GM21717 (cell line): ENCODE measurements around the gene RBMX.
"Not testable (repeated sequence)": the region's sequence is repeated elsewhere in the genome, so short reads cannot be mapped to it uniquely, and the experiment has no call there.

ENCODE experiments used
- ATAC-seq: cut with Tn5 transposase; IDR thresholded peaks from one replicate; pipeline ENCODE4 v1.9.1; 2021; ENCODE audit warnings: mild to moderate bottlenecking, moderate library complexity; ENCODE audit not compliant: unreplicated experiment

Gene RBMX

DNA sequence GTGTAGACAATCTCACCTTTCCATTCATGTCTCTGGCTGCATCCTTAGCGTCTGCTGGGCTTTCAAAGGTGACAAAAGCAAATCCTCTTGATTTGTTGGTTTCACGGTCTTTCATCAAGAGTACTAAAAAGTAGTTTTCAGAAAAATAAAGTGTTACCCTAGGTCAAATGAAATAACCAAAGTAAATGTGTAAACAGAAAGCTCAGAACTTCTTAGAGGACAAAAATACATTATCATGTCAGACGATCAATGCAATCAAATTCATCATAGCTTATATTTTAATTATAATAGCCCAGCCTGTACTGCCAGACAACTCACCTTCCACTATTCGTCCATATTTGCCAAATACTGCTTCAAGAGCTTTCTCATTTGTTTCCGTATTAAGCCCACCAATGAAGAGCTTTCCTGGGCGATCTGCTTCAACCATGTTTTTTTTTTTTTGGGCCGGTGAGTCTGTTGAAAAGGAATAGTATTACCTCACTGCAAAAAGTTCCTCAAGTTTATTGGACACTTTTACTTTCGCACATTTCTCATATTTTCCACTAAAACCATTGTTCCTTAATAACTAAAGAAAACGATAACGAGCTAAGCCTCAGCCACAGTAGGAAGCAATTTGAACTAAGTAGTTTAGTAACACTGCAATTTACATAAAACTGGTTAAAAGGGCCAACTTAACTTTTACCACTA, 1.4 kb downstream of the RBMX start:
- ATAC-seq = no peak

DNA sequence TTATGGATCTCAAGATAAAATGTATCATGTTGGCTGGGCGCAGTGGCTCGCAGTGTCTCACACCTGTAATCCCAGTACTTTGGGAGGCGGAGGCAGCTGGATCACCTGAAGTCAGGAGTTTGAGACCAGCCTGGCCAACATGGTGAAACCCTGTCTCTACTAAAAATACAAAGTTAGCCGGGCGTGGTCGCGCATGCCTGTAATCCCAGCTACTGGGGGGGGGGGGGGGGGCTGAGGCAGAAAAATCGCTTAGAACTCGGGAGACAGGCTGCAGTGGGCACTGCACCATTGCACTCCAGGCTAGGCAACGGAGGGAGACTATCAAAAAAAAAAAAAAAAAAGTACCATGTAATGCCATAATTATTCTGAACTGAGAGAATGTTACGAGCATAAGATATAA, 2.1 kb downstream of the RBMX start:
- no peak for ATAC-seq

DNA sequence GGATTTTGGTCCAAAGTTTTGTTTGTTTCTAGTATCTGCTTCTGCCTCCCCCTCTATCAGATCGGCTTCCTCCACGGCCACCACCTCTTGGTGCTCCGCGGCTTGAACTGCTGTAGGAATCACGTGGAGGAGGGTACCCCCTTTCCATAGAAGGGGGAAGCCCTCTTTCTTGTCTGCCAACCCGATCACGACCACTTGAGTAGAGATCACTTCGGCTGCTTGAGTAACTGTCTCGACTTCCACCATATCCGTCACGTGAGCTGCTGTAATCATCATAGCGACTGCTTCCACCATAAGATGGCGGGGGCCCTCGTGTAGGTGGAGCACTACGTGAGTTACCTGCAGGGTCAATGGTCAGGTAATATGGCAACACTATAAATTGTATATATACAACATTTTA, 6.4 kb downstream of the RBMX start:
- ATAC-seq = not testable (repeated sequence)

DNA sequence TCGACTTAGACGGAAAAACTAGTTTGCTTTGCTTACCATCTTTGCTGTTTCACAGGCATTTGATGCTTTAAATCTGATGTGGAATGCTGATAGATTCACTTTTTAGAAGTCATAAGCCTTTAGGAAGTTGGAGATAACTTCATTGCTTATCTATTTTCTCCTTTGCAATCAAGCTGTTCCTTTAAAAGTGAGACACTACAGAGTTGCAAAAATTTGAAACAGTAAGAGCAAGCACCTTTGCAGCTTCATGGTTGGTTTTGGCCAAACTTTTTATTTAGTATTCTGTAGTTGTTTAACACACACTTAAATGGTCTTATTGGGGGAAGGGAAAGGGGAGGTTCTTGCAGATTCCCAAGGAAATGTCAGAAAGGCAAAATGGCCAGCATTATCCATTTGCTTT, 7.3 kb downstream of the RBMX start:
- ATAC-seq = not testable (repeated sequence)

DNA sequence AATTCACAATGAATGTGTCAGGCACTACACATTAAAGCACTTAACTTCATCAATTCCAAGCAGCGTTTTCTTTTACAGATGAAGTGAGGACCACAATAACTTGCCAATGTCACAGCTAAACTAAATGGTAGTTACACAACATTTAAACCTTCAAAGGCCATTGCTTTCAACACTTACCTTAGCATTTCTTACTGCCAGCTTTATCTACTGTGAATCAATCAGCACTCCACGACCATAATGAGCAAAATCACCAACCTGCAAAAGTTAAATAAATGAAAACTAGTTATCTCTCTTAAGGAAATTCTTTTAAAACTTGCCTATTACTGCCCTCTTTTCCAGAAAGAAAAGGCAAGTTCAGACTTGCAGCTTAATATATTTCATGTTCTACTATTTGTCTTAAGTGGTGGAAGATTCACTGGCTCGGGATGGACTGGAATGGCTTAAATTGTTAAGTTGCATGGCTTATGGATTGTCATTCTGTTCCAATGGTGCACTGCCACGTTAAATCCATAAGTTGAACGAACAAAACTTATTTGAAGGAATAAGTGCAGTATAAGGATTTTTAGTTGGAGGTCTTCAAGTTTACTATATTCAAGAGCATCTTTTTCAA, 8.3 kb downstream of the RBMX start:
- no peak for ATAC-seq

DNA sequence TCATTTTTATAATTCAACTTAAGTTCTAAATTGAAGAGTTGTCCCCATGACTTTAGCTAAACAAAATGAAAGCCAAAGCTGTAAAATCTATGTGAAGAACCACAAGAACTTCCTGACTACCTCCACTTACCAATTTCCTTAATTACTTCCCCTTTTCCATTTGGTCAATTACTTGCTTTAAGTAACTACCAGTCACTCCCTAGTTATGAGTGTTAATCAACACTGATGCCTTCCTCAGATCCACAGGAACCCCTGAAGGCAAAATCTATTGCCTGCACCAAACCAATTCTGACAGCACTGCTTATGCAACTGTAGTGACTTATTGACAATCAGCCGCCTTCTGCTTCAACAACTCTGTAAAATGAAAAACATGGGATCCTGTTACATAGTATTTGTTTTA, 10.5 kb downstream of the RBMX start:
- ATAC-seq = no peak

DNA sequence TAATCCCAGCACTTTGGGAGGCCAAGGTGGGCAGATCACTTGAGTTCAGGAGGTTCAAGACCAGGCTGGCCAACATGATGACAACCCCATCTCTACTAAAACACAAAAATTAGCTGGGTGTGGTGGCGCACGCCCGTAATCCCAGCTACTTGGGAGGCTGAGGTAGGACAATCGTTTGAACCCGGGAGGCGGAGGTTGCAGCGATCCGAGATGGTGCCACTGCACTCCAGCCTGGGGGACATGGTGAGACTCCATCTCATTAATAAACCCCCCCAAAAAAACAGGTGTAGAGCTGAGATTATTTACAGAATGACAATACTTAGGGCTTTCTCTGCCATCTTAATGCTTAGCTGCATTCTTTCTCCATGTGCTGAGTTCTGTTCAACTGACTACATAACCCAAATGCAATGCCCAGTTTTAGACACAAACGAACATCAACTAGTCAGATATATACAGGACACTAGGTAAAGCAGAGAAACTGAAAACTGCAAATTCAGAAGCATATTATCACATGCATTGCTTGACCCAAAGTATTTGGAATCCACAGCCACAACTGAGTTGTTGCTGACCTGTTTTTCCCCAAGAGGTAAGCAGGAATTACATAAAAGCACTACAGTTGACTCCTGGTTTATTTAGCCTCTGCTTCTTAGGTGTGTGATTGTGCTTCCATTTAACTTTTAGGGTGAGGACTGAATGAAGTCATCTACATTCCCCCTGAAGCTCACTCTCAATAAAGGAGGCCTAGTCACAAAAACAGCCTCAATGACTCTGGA, 12.1 kb downstream of the RBMX start:
- ATAC-seq = no peak

DNA sequence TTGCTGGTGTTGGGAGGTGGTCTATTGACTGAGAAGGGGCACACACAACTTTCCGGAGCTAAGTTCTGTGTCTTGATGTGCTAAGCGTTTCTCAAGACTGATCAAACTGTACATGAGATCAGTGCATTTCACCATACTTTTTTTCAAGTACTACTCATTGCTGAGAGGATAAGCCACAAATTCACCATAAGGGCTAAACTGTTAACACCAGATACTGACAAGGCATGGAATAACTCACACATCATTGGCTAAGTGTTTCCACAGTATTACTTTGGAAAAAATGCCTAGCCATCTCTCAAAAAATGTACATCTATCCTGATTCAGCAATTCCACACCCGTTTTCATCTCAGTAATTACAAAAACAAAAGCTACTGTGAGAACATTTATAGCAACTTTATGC, 13.0 kb downstream of the RBMX start:
- ATAC-seq = no peak

DNA sequence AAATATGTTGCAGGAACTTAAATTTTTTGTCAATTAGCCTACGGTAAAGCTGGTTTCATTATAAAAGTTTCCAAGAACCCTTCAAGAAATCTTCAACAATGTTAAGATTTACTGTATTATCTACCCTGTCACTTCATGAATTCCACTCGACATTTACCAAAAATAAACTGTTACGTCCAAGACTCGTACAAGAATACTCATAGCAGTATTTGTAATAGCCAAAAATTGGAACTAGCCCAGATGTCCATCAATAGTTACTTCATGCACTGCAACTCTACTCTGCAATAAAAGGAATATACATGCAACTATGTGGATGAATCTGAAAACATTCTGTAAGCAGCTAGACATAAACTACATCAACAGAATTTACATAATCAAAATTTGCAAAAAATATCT, 13.4 kb downstream of the RBMX start:
- ATAC-seq = no peak

DNA sequence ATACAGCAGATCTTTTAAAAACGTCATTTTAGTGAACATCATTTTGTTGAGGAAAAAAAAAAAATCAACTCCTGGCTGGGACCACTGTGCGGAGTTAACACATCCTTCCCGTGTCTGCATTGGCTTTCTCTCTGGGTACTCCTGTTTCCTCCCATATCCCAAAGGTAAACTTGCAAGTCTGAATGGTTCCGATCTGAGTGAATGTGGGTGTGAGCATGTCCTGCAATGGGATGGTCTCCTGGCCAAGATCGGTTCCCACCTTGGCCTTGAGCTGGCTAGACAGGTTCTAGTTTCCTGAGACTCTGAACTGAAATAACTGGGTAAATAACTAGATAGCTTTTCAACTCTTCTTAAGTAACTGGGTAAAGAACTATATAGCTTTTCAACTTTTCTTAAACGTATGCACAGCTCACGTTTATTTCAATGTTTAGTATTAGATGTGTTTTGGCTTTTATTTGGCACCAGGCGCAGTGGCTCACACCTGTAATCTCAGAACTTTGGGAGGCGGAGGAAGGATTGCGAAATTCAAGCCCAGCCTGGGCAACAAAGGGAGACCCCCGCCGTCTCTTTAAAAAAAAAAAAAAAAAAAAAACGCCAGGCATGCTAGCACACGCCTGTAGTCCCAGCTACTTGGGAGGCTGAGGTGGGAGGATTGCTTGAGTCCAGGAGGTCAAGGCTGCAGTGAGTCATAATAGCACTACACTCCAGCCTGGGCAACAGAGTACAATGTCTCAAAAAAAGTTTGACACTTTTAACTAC, 14.0 kb downstream of the RBMX start:
- no peak for ATAC-seq

DNA sequence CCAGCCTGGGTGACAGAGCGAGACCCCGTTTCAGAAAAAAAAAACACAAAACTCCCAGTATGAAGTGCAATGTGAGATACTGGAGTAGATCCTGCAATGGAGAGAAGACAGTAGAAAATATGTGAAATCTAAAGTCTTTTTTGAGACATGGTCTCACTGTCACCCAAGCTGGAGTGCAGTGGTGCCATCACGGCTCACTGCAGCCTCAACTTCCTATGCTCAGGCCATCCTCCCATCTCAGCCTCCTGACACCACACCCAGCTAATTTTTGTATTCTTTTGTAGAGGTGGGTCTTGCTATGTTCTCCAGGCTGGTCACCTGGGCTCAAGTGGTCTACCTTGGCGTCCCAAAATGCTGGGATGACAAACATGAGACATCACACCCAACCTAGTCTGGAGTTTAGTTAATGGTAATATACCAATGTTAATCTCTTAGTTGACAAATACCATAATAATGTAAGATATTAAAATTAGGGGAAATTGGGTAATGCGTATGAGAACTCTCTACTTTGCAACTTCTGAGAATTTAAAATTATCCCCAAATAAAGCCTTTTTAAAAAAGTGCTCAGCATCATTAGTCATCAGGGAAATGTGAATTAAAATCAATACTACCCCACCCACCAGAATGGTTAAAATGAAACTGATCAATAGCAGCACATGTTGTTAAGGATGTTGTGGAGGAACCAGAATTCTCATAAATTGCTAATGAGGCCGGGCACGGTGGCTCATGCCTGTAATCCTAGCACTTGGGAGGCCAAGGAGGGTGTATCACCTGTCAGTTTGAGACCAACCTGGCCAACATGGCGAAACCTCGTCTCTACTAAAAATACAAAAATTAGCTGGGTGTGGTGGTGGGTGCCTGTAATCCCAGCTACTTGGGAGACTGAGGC, 15.0 kb downstream of the RBMX start:
- no peak for ATAC-seq

DNA sequence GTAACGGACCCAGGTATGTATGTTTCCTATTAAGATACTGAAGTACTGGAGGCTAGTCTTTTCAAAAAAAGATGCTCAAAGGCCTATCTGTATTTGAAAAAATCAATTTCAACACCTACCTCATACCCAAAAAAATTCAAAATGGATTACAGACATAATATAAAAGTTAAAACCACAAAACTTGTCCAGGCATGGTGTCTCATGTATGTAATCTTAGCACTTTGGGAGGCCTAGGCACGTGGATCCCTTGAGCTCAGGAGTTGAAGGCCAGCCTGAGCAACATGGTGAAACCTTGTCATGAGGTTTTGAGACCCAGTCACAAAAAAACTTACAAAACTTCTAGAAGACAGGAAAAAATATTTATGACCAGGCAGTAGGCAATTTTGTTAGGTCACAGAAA, 16.7 kb downstream of the RBMX start:
- ATAC-seq = no peak

DNA sequence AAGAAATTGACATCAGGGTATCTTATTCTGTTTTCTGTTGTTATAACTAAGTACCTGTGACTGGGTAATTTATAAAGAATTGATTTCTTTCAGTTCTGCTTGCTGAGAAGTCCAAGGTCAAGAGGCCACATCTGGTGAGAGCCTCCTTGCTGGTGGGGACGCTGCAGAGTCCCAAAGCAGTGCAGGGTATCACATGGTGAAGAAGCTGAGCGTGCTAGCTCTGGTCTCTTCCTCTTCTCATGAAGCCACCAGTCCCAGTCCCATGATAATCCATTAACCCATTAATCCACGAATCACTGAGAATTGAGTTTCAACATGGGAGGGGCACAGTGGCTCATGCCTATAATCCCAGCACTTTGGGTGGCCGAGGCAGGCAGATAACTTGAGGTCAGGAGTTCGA, 18.0 kb downstream of the RBMX start:
- ATAC-seq = no peak

DNA sequence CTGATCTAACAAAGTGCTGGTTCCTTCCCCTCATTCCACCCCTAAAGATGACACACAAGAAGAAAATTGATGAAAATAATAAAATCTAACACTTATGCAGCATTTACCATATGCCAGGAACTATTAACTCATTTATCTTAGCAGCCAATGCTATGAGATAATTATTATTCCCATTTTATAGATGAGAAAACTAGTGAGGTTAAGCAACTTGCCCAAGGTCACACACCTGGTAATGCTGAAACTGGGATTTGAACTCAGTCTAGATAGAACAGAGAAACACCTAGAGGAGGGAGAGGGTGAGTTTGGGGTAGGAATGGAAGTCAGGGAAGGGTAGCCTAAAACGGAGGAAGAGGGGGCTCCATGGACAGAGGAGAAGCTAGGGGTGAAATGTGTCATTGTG, 18.6 kb downstream of the RBMX start:
- ATAC-seq = no peak

DNA sequence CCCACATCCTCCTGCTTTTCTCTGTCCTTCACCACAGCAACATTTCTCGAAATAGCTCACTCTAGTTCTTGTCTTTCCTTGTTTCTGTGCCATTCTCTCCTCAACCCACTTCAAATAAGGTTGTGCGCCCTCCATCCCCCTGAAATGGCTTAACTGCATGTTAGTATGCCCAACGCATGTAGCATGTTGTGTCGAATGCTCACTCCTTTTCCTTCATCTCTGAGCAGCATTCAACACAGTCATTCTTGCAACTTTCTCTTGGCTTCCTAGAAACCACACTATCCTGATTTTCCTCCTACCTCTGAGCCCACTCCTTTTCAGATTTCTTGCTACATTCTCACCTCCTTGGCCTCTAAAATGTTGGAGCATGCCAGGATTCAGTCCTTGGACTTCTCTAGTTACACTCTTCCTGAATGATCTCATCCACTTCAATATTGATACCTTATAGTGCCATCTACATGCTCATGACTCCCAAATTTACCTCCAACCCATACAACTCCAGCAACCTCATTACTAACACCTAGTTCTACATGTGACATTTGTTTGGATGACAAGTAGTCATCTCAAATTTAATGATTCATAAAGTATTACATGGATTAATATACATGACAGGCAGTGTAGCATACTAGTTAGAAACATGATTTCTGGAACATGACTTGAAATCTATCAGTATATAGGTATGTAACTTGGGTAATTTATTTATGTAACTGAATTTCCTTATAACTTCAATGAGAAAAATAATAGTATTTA, 22.3 kb downstream of the RBMX start:
- no peak for ATAC-seq

DNA sequence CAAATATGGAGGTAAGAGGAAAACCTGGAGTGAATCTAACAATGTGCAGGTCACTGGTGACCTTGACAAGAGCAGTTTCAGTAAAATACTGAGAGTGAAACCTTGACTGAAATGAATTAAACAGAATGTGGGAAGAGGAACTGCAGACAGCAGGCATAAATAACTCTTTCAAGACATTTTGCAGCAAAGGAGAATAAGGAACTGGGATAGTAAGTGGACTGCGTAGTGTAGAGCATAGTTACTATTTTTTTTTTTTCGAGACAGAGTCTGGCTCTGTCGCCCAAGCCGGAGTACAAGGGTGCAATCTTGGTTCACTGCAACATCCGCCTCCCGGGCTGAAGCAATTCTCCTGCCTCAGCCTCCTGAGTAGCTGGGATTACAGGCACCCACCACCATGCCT, 24.0 kb downstream of the RBMX start:
- peak; percentile 78 for ATAC-seq

DNA sequence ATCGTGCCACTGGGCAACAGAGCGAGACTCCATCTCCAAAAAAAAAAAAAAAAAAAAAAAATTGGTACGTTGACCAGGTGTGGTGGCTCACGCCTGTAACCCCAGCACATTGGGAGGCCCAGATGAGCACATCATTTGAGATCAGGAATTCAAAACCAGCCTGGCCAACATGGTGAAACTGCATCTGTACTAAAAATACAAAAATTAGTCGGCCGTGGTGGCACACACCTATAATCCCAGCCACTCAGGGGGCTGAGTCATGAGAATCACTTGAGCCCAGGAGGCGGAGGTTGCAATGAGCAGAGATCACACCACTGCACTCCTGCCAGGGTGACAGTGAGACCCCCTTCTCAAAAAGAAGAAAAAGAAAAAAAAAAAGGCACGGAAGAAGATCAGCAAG, 24.5 kb downstream of the RBMX start:
- ATAC-seq = peak; percentile 11

DNA sequence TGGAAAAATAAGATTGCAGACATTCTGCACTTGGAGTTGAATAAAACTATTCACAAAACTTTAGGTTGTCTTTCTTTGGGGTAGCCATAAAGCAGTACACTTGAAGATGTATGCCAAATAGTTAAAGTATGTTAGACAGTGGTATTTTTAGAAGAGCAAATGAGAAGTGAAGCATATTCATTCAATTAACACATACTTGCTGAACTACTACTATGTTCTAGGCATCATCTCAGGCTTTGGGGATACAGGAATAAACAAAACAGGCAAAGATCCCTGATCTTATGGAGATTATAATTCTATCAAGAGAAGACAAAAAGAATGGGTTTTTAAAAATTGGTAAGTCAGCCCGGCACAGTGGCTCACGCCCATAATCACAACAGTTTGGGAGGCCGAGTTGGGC, 29.0 kb downstream of the RBMX start:
- no peak for ATAC-seq

DNA sequence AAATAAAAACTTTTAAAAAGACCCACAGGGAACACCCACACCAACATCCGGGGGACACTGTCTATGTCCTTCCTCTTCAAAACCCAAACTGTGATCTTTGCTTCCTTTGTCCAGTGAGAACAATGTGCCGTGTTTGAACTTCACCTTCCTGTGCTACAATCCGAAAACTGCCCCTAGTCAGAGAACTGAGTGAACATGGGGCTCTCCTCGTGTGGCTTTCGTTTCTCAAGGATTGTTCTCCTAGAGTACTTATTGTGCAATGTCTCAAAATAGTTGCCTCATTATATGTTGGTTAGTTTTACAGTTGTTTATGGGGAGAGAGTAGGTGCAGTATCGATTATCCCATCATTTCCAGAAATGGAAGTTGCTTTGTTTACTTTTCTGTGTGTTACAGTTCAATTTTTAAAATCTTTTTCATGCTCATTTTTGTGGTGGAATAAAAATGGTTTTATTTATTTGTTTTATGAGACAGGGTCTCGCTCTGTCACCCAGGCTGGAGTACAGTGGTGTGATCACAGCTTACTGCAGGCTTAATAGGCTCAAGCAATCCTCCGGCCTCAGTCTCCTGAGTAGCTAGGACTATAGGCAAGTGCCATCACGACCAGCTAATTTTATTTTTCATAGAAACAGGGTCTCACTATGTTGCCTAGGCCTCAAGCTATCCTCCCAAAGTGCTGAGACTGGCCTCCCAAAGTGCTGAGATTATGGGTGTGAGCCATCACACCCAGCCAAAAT, 29.9 kb downstream of the RBMX start:
- no peak for ATAC-seq
